Measurements from ENCODE around the gene TFDP2. TPM values are rescaled to one million over a fixed set of nuclear protein-coding genes. Genes with fewer than 3 reads are reported as not detected.

TFDP2 gene
- total RNA-seq, 1 donor: 93.7 TPM

DNA sequence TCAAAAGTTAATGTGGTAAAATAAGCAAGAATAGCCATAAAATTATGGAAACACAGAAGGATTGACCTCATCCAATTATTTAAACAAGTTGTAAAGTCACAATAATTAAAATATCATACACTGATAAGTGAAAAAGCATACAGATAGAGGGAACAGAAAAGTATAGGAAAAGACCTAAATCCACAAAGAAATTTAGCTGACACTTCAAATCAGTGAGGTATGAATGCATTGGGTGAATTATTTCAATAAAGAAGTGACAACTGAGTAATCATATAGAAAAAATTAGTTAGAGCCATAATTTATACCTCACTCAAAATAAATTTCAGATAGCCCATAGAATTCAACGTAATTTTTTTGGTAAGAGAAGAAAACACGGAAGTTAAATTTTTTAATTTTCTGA is 25.1 kb downstream of the TFDP2 start:
- TF ChIP-seq, protein P1, sequence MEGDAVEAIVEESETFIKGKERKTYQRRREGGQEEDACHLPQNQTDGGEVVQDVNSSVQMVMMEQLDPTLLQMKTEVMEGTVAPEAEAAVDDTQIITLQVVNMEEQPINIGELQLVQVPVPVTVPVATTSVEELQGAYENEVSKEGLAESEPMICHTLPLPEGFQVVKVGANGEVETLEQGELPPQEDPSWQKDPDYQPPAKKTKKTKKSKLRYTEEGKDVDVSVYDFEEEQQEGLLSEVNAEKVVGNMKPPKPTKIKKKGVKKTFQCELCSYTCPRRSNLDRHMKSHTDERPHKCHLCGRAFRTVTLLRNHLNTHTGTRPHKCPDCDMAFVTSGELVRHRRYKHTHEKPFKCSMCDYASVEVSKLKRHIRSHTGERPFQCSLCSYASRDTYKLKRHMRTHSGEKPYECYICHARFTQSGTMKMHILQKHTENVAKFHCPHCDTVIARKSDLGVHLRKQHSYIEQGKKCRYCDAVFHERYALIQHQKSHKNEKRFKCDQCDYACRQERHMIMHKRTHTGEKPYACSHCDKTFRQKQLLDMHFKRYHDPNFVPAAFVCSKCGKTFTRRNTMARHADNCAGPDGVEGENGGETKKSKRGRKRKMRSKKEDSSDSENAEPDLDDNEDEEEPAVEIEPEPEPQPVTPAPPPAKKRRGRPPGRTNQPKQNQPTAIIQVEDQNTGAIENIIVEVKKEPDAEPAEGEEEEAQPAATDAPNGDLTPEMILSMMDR (IDR thresholded peaks at IDR 0.05; ENCODE audit: insufficient read depth, low read depth, low read length): no peak
- no peak overlapping the region for H3K4me3 ChIP-seq (ENCODE audit: low read depth, low read length)
- no peak for DNase-seq (ENCODE audit: low read depth)

DNA sequence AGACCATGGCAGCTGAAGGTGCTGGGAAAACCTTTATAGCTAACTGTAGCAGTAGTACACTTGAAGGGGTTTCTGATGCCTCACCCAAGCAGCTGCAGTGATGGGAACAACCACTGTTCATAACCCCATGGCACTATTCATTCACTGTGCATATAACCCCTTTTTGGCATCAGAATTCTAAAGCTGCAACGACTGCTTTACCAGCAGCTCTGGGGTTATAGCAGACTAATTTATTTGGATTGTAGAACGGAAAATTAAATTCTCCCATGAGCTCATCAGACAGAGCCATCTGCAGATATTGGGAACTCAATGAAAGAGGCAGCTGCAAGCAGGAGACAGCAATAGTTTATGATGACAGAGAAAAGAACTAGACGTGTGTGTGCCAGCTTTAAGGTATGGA is 28.6 kb downstream of the TFDP2 start:
- DNase-seq (ENCODE audit: low read depth): no peak
- no peak overlapping the region for H3K4me3 ChIP-seq (ENCODE audit: low read depth, low read length)
- TF ChIP-seq, protein P1 (IDR thresholded peaks at IDR 0.05; ENCODE audit: insufficient read depth, low read depth, low read length): no peak

DNA sequence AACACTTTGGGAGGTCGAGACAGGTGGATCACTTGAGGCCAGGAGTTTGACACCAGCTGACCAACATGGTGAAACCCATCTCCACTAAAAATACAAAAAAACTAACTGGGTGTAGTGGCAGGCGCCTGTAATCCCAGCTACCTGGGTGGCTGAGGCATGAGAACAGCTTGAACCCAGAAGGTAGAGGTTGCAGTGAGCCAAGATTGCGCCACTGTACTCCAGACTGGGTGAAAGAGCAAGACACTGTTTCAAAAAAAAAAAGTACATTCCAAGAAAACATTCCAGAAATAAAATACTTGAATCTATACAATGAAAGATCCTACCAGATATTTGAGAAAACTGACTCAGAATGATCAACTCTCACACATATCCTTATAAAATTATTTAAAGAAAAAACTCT is 30.4 kb downstream of the TFDP2 start:
- no peak for DNase-seq (ENCODE audit: low read depth)
- H3K4me3 ChIP-seq (ENCODE audit: low read depth, low read length): no peak overlapping the region
- TF ChIP-seq, protein P1 (IDR thresholded peaks at IDR 0.05; ENCODE audit: insufficient read depth, low read depth, low read length): no peak

DNA sequence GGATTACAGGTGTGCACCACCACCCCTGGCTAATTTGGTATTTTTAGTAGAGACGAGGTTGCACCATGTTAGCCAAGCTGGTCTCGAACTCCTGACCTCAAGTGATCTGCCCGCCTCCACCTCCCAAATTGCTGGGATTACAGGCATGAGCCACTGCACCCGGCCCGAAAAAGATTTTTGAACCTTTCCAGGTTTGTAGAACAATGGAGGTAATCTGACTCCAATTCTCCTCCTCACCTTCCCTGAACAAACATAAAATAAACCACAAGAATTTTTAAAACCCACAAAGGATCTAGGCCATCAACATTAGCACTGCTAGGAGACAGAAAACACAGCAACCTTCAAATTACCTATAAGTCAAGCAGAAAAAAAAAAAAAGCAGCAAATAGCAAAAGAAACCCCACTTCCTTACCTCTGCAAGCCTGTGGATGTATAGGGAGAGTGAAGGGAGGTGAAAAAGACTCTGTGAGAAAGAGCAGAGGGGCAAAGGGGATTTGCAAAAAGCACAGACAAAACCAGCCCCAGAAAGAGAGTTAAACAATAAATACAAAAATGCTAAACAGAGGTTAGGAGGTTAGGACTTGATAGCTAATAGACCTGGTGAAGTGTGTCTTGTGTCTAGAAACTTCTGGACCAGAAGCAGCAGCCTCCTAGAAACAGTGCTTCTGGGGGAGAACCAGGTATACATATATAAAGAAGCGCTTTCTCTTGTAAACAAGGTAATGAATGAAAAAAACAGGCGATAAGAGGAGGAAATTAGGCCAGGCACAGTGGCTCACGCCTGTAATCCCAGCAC is 32.1 kb downstream of the TFDP2 start:
- peak; percentile 3 for DNase-seq (ENCODE audit: low read depth)
- no peak overlapping the region for H3K4me3 ChIP-seq (ENCODE audit: low read depth, low read length)
- TF ChIP-seq, protein P1 (IDR thresholded peaks at IDR 0.05; ENCODE audit: insufficient read depth, low read depth, low read length): no peak

DNA sequence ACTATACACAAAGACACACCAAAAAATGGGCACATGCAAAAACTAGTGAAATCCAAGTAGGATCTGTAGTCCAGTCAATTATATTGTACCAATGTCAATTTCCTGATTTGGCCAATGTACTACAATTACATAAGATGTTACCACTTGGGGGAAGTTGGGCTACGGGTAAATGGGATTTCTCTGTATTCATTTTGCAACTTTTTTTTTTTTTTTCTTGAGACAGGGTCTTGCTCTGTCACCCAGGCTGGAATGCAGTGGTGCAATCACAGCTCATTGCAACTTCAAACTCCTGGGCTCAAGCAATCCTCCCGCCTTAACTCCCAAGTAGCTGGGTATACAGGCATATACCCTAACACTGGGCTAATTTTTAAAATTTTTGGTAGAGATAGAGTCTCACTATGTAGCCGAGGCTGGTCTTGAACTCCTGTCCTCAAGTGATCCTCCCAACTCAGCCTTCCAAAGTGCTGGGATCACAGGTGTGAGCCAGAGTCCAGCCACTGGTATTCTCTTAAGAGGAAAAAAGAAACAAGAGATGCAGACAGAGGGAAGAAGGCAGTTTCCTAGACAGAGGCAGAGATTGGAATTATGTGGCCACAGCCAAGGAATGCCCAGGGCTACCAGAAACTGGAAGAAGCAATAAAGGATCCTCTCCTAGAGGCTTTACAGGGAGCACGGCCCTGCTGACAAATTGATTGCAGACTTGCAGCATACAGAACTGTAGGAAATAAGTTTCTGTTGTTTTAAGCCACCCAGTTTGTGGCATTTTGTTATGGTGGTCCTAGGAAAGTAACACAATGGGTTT is 33.3 kb downstream of the TFDP2 start:
- TF ChIP-seq, protein P1 (IDR thresholded peaks at IDR 0.05; ENCODE audit: insufficient read depth, low read depth, low read length): no peak
- no peak overlapping the region for H3K4me3 ChIP-seq (ENCODE audit: low read depth, low read length)
- DNase-seq (ENCODE audit: low read depth): no peak

DNA sequence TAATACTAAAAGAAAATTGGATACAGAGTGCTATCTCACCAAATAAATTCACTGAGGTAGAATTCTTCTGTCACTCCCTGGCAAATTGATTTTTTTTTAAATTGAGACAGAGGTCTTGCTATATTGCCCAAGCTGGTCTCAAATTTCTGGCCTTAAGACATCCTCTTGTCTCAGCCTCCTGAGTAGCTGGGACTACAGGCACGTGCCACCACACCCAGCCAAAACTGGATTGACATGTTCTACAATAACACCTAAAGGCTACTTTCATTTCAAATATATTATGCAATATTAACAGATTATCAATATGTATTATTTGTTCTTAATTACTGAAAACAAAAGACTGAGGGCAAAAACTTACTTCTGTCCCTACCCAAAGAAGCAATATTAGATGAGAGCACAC is 36.7 kb downstream of the TFDP2 start:
- TF ChIP-seq, protein P1 (IDR thresholded peaks at IDR 0.05; ENCODE audit: insufficient read depth, low read depth, low read length): no peak
- DNase-seq (ENCODE audit: low read depth): no peak
- no peak overlapping the region for H3K4me3 ChIP-seq (ENCODE audit: low read depth, low read length)

Measured in fibroblast of villous mesenchyme (primary cell).